ENCODE data around the gene HSD17B14.
"Not testable (repeated sequence)": the region's sequence is repeated elsewhere in the genome, so short reads cannot be mapped to it uniquely, and the experiment has no call there.

The HSD17B14 gene

GRCh38 chr19:48796298-48797083 is 39.8 kb downstream of the HSD17B14 start:
- DNase-seq = no peak

GRCh38 chr19:48795685-48796070 is 40.6 kb downstream of the HSD17B14 start:
- DNase-seq = no peak

GRCh38 chr19:48795055-48795684 is 41.1 kb downstream of the HSD17B14 start:
- DNase-seq = peak; percentile 98

GRCh38 chr19:48794291-48794690 is 42.0 kb downstream of the HSD17B14 start:
- DNase-seq = no peak

- DNase-seq = no peak
These were observed 43.0 kb downstream of the HSD17B14 start for GRCh38 chr19:48793271-48793670.

GRCh38 chr19:48787331-48787730 is 49.0 kb downstream of the HSD17B14 start:
- not testable (repeated sequence) for DNase-seq

GRCh38 chr19:48786422-48786821 is 49.9 kb downstream of the HSD17B14 start:
- DNase-seq = not testable (repeated sequence)

GRCh38 chr19:48784527-48784926 is 51.8 kb downstream of the HSD17B14 start:
- DNase-seq = no peak

GRCh38 chr19:48780631-48781391 is 55.5 kb downstream of the HSD17B14 start:
- DNase-seq = peak; percentile 28

- no peak for DNase-seq
These were observed 56.7 kb downstream of the HSD17B14 start for GRCh38 chr19:48779636-48780035.

- no peak for DNase-seq
These were observed 58.6 kb downstream of the HSD17B14 start for GRCh38 chr19:48777720-48778119.

GRCh38 chr19:48777139-48777538 is 59.2 kb downstream of the HSD17B14 start:
- DNase-seq = no peak

GRCh38 chr19:48772503-48772953 is 63.8 kb downstream of the HSD17B14 start:
- no peak for DNase-seq

- no peak for DNase-seq
These were observed 65.4 kb downstream of the HSD17B14 start for GRCh38 chr19:48770734-48771472.

GRCh38 chr19:48770266-48770665 is 66.0 kb downstream of the HSD17B14 start:
- no peak for DNase-seq

GRCh38 chr19:48768994-48769713 is 67.1 kb downstream of the HSD17B14 start:
- DNase-seq = no peak

- DNase-seq = not testable (repeated sequence)
These were observed 68.0 kb downstream of the HSD17B14 start for GRCh38 chr19:48768171-48768753.

GRCh38 chr19:48765816-48766215 is 70.5 kb downstream of the HSD17B14 start:
- not testable (repeated sequence) for DNase-seq
